T-helper 1 cell (primary cell): ENCODE data around the gene LILRB1.
"Not testable (repeated sequence)": the region's sequence is repeated elsewhere in the genome, so short reads cannot be mapped to it uniquely, and the experiment has no call there.

Source experiments
- DNase-seq, 5 donors: peaks; one replicate each; pipeline ENCODE4 v3.0.0-alpha.2; 2012 to 2020
- total RNA-seq, 4 donors: gene quantifications; one replicate each; lab custom pipeline; 2026; lab: John Stamatoyannopoulos, UW

Gene LILRB1
- 0 to 1.1 (median 0.08) reads per million in 4 donors for total RNA-seq

- DNase-seq = not testable (repeated sequence)
Observed at GRCh38 chr19:54630262-54630661, at the start of gene LILRB1. Gene LILRB1, plus strand, starts transcription at chr19:54630484. Its CDS starts 590 bp downstream, at chr19:54631074.

- no peak for DNase-seq
Observed at GRCh38 chr19:54586397-54586796, 43.9 kb upstream of the LILRB1 start.

GRCh38 chr19:54587026-54587425 is 43.3 kb upstream of the LILRB1 start:
- DNase-seq = no peak

- DNase-seq = not testable (repeated sequence)
Observed at GRCh38 chr19:54593445-54593844, 36.8 kb upstream of the LILRB1 start, which contains the start of gene LILRA1. Gene LILRA1, plus strand, starts transcription at chr19:54593632. Its CDS starts 613 bp downstream, at chr19:54594245.

GRCh38 chr19:54593931-54594626 is 36.2 kb upstream of the LILRB1 start:
- DNase-seq = not testable (repeated sequence)

- no peak for DNase-seq
Observed at GRCh38 chr19:54594737-54595136, 35.5 kb upstream of the LILRB1 start.

- DNase-seq = not testable (repeated sequence)
Observed at GRCh38 chr19:54595680-54596436, 34.4 kb upstream of the LILRB1 start.

- no peak for DNase-seq
Observed at GRCh38 chr19:54600212-54600611, 30.1 kb upstream of the LILRB1 start.

- DNase-seq = no peak
Observed at GRCh38 chr19:54606230-54606629, 24.1 kb upstream of the LILRB1 start.

- no peak for DNase-seq
Observed at GRCh38 chr19:54606891-54607784, 23.1 kb upstream of the LILRB1 start.

GRCh38 chr19:54607785-54608150 is 22.5 kb upstream of the LILRB1 start:
- DNase-seq = no peak

- no peak for DNase-seq
Observed at GRCh38 chr19:54608205-54608604, 22.1 kb upstream of the LILRB1 start.

GRCh38 chr19:54608792-54609191 is 21.5 kb upstream of the LILRB1 start:
- no peak for DNase-seq

GRCh38 chr19:54609356-54609791 is 20.9 kb upstream of the LILRB1 start:
- no peak for DNase-seq

- DNase-seq = no peak
Observed at GRCh38 chr19:54612428-54612827, 17.9 kb upstream of the LILRB1 start.

- DNase-seq = no peak
Observed at GRCh38 chr19:54614726-54615125, 15.6 kb upstream of the LILRB1 start.

- no peak for DNase-seq
Observed at GRCh38 chr19:54616057-54616456, 14.2 kb upstream of the LILRB1 start.

- DNase-seq = no peak
Observed at GRCh38 chr19:54616821-54617560, 13.3 kb upstream of the LILRB1 start.

GRCh38 chr19:54620464-54620863 is 9.8 kb upstream of the LILRB1 start:
- no peak for DNase-seq

GRCh38 chr19:54622431-54622830 is 7.9 kb upstream of the LILRB1 start:
- DNase-seq = no peak

- not testable (repeated sequence) for DNase-seq
Observed at GRCh38 chr19:54624234-54624633, 6.0 kb upstream of the LILRB1 start.
